Thyroid gland (tissue), 4 donors: Measurements from ENCODE around the gene MYL3. TPM values are rescaled to one million over a fixed set of nuclear protein-coding genes. Genes with fewer than 3 reads are reported as not detected.
A peak's percentile ranks its signal among the peaks of the same experiment; 100 is the strongest.

Experiments
- DNase-seq, 2 donors: peaks; one replicate each; pipeline ENCODE4 v3.0.0-alpha.2; 2019
- H3K27ac ChIP-seq, 3 donors: fragments of 200-600 bp; sonication (generic); 1 replicate in 2 of 3; 2 replicates in 1 of 3; pipeline ENCODE4 v1.5.1; 2016 to 2019; ENCODE audit warnings: mild to moderate bottlenecking in 1 of 3, moderate library complexity in 1 of 3
- H3K27me3 ChIP-seq: fragments of 200-600 bp; sonication (generic); one replicate; pipeline ENCODE4 v1.5.1; 2019
- H3K36me3 ChIP-seq, 2 donors: fragments of 200-600 bp; sonication (generic); one replicate each; pipeline ENCODE4 v1.5.1; 2016 to 2019
- H3K4me1 ChIP-seq, 2 donors: fragments of 200-600 bp; sonication (generic); one replicate each; pipeline ENCODE4 v1.5.1; 2017 to 2019
- H3K4me3 ChIP-seq, 3 donors: fragments of 200-600 bp; sonication (generic); replicated peaks in 1 of 3; 1 replicate in 2 of 3; 2 replicates in 1 of 3; pipeline ENCODE4 v1.5.1; 2016; ENCODE audit warnings: mild to moderate bottlenecking in 1 of 3
- H3K9me3 ChIP-seq: fragments of 200-600 bp; sonication (generic); one replicate; pipeline ENCODE4 v1.5.1; 2017
- CTCF ChIP-seq, 6 experiments: fragments of 200-600 bp in 3 of 6; fragments of 450-650 bp in 3 of 6; sonication (generic) in 3 of 6; IDR thresholded peaks; one replicate each; pipeline ENCODE4 v1.5.1; 2016 to 2019; ENCODE audit warnings: antibody characterized with exemption in 6 of 6, mild to moderate bottlenecking in 2 of 6, inconsistent platforms in 1 of 6, moderate library complexity in 1 of 6
- POLR2A ChIP-seq, 2 donors: fragments of 450-650 bp; IDR thresholded peaks; one replicate each; pipeline ENCODE4 v1.6.1; 2017; ENCODE audit warnings: antibody characterized with exemption in 2 of 2, mild to moderate bottlenecking in 2 of 2, moderate library complexity in 1 of 2
- WGBS, 2 donors: methylation state at CpG; one replicate each; pipeline ENCODE4 v1.1.5; 2017; 5-methylcytosine and 5-hydroxymethylcytosine counted together
- intact Hi-C: fragments of 100-400 bp; cut with DNase I; formaldehyde crosslinking; loops from one replicate; pipeline ENCODE4 v1.15.1; 2023
- total RNA-seq, 4 donors: library from RNA; depleted of rRNA; stranded (reverse); fragments of >200 nt; gene quantifications; one replicate each; pipeline ENCODE4 v1.2.3, GENCODE V29; 2016

MYL3 gene
- total RNA-seq, 4 donors from 2014 or later = 1.8 to 2.8 TPM; not detected in 2

- Histone ChIP-seq H3K9me3 (no peaks in the 10 kb centered on the region), H3K4me3 (no peak overlapping the region), H3K27ac (no peak overlapping the region), H3K27me3 (no peaks in the 10 kb centered on the region), H3K4me1 (peaks cover 0 to 15% of the 10 kb centered on the region in 2 donors), H3K36me3 (no peaks in the 10 kb centered on the region)
- WGBS, 2 donors = 78 to 81% methylated on average over 15 to 20 of the region's 22 CpGs
- no peak for TF ChIP-seq POLR2A (IDR thresholded peaks at IDR 0.05)
- TF ChIP-seq CTCF (IDR thresholded peaks at IDR 0.05) = no peak
- intact Hi-C loops = no loop called here
- DNase-seq = no peak
Measured at GRCh38 chr3:46899151-46900006, 36.1 kb upstream of the MYL3 start.

- Histone ChIP-seq H3K9me3 (no peaks in the 10 kb centered on the region), H3K4me1 (peaks cover 0 to 16% of the 10 kb centered on the region in 2 donors), H3K4me3 (no peak overlapping the region), H3K27ac (no peak overlapping the region), H3K27me3 (no peaks in the 10 kb centered on the region), H3K36me3 (no peaks in the 10 kb centered on the region)
- peak; percentile 39 to 44 for DNase-seq
- TF ChIP-seq POLR2A (IDR thresholded peaks at IDR 0.05) (no peak), CTCF (IDR thresholded peaks at IDR 0.05) (no peak)
- intact Hi-C loops = no loop called here
- 21 to 27% methylated on average over 25 to 48 of the region's 71 CpGs for WGBS, 2 donors
Measured at GRCh38 chr3:46898321-46899150, 35.3 kb upstream of the MYL3 start.

GRCh38 chr3:46897829-46898320, 34.6 kb upstream of the MYL3 start:
- TF ChIP-seq POLR2A (IDR thresholded peaks at IDR 0.05) (no peak), CTCF (IDR thresholded peaks at IDR 0.05) (no peak)
- Histone ChIP-seq H3K9me3 (no peaks in the 10 kb centered on the region), H3K4me3 (no peak overlapping the region), H3K36me3 (no peaks in the 10 kb centered on the region), H3K27me3 (no peaks in the 10 kb centered on the region), H3K27ac (no peak overlapping the region), H3K4me1 (peaks cover under 1 to 23% of the 10 kb centered on the region in 2 donors)
- 76 to 78% methylated on average over 14 to 15 of the region's 15 CpGs for WGBS, 2 donors
- DNase-seq = no peak
- intact Hi-C loops = no loop called here

GRCh38 chr3:46897031-46897430, 33.8 kb upstream of the MYL3 start:
- H3K27ac ChIP-seq = no peak overlapping the region
- WGBS, 2 donors = 100% methylated on average over 2 of the region's 2 CpGs
- no peaks in the 10 kb centered on the region for H3K27me3 ChIP-seq
- H3K36me3 ChIP-seq = no peaks in the 10 kb centered on the region
- H3K4me3 ChIP-seq = no peak overlapping the region
- H3K4me1 ChIP-seq = peaks cover 5 to 30% of the 10 kb centered on the region in 2 donors
- no peak for DNase-seq
- no peaks in the 10 kb centered on the region for H3K9me3 ChIP-seq
- TF ChIP-seq POLR2A (IDR thresholded peaks at IDR 0.05) = no peak
- no peak for TF ChIP-seq CTCF (IDR thresholded peaks at IDR 0.05)
- intact Hi-C loops = no loop called here
